Activated CD4-positive, alpha-beta T cell treated with anti-CD3 and anti-CD28 coated beads, Interleukin-2, amount 50 U/mL, for 48 hours (primary cell): ENCODE measurements around the gene RCAN3.

ENCODE experiments used
- DNase-seq, 2 experiments: peaks; one replicate each; pipeline ENCODE4 v3.0.0-alpha.2; 2020

The RCAN3 gene

DNA sequence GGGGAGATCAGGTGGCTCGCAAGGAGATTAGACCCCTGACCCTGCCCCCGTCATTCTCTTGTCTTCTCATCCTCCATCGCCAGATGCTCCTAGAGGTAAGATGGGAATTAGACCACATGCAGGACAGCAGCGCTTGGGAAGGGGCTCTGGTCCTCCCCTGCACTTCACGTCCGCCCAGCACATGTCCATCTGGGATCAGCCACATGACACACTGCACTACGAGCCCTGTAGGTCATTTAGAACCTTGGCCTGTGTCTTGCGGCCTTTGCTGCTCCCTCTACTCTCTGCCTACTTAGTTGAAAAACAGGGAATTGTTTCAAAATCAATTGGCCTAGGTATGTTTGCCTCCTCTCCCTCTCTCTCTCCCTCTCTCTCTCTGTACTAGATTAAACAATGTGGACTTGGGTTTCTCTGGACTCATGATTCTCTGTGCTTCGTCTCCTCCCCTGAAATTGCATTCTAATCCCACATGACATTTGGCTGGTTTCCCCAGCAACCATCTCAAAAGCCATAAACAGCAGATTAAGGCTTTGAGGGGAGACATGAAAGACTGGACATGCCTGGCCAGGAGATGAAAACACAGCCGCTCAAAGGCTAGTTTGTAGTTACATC lies 49.4 kb downstream of the RCAN3 start:
- DNase-seq: no peak

DNA sequence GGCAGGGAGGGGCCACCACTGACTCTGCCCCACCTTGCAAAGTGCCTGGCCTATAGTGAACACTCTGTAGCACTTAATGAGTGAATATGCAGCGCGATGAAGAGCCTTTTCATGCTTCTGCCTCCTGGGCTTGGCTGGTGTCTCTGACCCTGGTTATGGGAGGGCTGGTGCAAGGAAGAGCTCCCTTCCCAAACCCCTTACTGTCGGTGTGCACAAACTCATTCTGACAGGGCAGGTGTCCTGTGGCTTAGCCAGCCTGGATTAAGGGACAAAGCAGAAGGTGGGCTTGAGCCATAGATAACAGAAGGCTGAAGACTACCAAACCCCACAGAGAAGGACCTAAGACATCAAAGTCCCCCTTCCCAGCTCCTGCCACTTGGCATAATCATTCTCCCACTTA lies 51.3 kb downstream of the RCAN3 start:
- no peak for DNase-seq

DNA sequence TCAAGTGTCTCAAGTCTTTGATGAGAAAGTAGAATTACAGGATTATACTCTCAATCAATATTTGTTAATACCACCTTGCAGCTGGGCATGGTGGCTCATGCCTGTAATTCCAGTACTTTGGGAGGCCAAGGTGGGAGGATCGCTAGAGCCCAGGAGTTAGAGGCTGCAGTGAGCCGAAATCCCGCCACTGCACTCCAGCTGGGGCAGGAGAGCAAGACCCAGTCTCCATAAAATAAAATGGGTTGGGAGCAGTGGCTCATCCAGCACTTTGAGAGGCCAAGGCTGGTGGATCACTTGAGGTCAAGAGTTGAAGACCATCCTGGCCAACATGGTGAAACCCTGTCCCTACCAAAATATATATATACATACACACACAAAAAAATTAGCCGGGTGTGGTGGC lies 52.1 kb downstream of the RCAN3 start:
- DNase-seq: no peak

GRCh38 chr1:24555591-24556413 lies 53.2 kb downstream of the RCAN3 start, which contains the start of gene NCMAP:
TSS of gene NCMAP (plus strand) at chr1:24556087. CDS start at chr1:24595431, 39,344 bp downstream.
- peak; percentile 40 to 47 for DNase-seq

- DNase-seq: no peak
These were observed 53.8 kb downstream of the RCAN3 start for GRCh38 chr1:24556414-24556795.

- no peak for DNase-seq
These were observed 54.6 kb downstream of the RCAN3 start for GRCh38 chr1:24557220-24557619.

DNA sequence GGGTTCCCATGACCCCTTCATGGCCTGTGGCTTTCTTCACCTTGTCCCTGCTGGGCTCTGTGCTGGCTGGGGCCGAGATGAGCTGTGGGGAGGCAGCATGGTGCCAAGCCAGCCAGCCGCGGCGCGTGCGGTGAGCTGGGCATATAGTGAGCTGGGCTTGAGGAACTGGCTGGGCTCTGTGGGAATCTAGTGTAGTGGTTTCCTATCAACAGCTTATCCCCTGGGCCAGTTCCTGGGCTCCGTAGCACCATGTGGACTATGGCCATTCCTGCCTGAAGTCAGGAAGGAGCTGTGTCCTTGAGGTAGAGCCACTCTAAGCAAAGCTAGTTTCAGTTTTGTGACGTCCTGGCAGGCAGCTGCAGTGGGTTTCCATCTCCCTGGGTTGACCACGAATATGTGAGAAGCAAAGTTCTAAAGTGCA lies 55.1 kb downstream of the RCAN3 start:
- no peak for DNase-seq

- DNase-seq: no peak
These were observed 55.8 kb downstream of the RCAN3 start for GRCh38 chr1:24558455-24558854.

DNA sequence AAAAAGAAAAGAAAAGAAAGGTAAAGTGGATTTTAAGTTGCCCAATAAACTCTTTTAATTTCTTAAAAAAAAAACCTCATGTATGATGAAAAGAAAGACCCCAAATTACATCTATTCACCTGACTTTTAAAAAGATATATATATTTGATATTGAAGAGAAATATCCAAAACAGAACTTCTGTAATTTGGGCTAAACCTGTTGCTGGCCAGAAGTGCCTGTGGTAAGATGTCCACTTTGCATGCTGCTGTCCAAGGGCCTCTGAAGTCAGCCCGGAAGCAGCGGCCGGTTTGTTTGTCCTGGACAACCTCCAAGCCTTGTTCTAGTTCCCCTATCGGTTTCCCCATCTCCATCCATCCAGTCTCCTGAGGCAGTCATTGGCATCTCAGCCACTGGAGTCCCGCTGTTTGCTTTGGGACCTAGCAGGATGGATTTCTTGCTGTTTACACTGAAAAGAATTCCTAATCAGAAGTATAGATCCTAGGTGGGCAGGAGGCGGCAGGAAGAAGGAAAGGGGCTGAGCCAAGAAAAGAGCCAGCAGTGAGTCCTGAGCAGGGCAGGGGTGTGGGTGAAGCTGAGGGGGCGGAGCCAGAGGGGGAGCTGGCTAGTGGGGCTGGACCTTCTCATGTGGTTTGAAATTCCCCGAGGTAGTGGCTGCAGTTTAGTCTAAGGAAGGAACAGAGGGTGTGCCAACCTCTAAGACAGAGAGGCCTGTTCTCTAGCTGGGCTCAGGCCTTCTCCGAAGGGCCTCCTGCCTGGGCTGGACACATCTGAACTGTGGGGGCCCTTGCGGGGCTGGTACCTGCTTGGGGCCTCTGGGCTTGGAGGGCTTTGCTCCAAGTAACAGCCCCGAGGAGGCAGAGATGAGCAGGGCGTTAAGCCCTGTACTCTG lies 56.5 kb downstream of the RCAN3 start:
- DNase-seq: no peak

DNA sequence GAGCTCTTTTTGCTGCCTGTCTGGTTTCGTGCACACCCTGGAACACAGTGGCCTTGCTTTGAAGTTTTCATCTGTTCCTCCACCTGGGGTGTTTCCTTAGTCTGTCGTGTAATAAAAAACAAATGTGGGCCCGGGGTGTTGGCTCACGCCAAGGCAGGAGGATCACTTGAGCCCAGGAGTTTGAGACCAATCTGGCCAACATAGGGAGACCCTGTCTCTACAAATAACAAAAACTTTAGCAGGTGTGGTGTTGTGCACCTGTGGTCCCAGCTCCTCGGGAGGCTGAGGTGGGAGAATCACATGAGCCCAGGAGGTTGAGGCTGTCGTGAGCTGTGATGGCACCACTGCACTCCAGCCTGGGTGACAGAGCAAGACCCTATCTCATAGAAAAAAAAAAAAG lies 57.7 kb downstream of the RCAN3 start:
- no peak for DNase-seq

DNA sequence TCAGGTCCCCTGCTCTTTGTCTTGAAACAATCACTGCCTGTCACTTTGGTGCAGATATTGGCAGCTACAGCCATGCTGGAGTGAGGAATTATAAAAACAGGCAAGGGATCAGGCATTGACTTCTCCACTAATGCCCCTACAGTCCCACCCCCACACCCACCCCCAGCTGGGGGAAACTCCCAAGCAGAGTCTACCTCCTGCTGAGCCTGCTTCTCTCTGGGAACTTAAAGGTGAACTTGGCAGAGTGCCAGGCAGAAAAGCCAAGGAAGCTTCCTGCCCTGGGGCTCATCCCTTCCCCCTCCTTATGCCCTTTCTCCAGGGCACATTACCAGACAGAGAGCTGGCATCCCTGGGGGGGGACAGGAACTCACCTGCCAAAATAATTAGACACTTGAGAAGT lies 60.0 kb downstream of the RCAN3 start:
- DNase-seq: no peak

DNA sequence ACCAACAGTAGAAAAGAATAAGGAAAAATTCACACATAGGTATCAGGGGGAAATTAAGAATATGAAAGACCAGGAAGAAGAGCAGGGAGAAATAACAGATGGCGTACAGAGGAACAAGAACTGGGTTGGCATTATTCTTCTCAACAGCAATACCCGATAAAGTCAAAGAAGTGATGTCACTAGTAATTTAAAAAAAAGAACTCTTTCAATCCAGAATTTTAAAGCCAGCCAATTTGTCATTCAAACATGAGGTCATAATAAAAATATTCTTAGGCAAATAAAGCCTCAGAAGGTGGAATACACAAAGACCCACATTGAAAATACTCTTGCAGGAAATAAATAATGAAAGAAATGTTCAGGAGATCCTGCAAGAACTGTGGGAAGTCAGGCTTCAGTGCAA lies 62.1 kb downstream of the RCAN3 start:
- no peak for DNase-seq

GRCh38 chr1:24566236-24566867 lies 63.7 kb downstream of the RCAN3 start:
- DNase-seq: no peak

DNA sequence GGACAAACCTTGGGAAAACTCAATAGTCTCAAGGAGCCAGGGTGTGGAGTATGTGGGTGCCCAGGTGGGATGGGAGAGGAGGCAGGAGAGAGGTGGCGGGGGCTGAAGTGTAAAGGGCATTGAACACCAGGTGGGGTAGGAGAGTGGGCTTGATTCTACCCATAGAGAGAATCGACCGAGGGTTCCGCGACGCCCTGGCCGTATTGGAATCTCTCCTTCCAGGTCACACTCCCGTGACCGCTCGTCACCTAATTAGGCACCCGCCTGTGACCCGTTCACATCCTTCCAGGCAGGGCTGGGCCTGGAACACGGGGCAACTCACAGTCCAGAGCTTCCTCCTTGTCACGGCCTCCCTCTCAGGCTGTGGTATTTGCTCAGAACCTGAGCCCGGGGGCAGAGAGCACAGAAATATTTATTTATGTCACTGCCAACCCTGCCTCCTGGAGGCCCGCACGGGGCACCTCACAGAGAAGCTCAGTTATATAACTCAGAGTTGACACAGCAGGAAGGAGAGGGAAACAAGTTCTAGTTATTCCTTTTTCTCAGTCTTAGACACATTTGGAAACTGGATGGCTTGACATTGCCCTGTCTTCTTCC lies 65.3 kb downstream of the RCAN3 start:
- DNase-seq: no peak

DNA sequence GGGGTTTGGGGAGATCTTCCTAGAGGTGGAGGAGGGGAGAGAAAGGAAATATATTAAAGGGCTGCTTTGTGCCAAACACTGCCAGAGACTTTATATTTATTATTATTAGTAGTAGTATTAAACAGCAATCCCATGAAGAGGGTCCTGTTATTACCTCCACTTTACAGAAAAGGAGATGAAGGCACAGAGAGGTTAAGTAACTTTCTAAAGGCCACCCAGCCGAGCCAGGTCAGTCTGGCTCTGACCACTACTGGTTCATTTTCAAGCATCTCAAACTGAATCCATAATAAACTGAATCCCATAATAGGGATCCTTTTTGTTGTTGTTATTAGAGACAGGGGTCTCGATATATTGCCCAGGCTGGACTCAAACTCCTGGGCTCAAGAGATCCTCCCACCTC lies 65.8 kb downstream of the RCAN3 start:
- no peak for DNase-seq

DNA sequence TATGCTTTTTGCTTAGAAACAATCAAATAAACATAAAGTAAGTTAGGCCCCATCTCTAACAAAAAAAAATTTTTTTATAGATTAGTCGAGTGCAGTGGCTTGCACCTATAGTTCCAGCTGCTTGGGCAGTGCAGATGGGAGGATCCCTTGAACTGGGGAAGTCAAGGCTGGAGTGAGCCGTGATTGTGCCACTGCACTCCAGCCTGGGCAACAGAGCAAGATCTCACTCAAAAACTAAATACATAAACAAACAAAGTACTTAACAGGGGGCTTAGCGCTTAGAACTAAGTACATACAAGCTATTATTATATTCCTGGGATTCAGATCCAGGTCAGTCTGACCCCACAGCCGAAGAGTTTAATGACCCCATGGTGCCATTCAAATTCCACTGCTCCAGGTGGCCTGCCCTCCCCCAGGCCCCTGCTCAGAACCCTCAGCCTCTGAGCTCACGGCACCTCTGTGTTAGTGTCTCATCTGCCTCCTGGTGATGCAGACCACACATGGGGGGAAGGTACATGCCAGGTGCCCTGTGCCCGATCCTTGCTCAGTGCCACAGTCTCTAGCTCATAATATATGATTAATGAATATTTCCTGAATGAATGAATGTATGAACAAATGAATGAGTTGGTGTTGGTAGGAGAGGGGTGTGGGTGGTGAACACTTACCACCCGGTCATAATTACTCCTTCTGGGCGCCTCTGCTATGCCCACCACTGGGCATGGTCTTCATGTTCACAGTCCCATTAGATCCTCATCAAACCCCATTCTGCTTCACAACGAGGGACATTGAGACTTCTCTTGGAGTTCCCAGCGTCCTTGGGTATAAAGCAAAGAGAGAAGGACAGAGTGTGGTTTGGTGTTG lies 67.9 kb downstream of the RCAN3 start:
- no peak for DNase-seq

DNA sequence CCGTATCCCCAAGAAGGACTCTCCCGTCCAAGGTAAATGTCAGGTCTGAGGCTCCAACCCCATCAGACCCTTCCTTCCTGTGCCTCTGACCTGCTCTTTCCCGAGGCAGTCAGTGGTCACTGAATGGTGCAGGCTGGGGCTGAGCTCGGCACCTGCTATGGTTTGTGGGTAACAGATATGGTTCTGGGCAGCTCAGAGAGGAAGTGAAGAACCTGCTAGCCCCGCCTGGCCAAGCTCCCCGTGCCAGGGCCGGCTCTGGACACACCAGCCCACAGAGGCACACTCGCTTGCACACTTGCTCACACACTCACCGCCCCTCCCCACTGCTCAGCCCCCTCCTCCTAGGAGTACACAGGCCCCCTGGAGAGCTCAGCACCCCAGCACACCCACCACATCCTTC lies 69.7 kb downstream of the RCAN3 start:
- no peak for DNase-seq

GRCh38 chr1:24575905-24576587 lies 73.4 kb downstream of the RCAN3 start:
- no peak for DNase-seq

GRCh38 chr1:24578846-24579245 lies 76.2 kb downstream of the RCAN3 start:
- DNase-seq: no peak

- DNase-seq: no peak
These were observed 78.1 kb downstream of the RCAN3 start for GRCh38 chr1:24580756-24581155.

DNA sequence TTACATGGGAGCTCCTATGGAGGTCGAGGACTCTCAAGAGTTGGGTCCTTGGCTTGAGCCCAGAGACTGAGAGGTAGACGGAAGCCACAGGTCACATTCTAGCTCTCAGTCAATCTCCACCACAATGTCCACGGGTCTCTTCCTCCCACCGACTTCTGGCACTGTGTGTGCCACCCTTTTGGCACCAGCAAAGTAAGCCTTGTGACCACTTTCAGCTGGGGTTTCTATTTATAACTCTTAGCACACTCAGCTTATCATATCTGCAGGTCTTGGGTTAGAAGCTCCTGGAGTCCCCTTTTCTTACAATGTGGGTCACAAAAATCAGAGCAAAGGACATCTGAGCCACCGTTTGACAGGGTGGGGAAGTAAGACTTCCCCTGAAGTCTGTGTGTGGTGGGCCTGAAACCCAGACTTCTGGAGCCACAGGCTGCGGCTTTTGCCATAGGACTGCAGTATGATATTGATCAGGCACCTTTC lies 81.6 kb downstream of the RCAN3 start:
- no peak for DNase-seq
